Subcutaneous abdominal adipose tissue (tissue), 5 donors: ENCODE results near the gene RCOR1.

Source experiments
- H3K27ac ChIP-seq: one replicate; pipeline ENCODE4 v1.7.0; 2013; ENCODE audit warnings: low read depth, mild to moderate bottlenecking, inconsistent platforms, low read length, moderate library complexity
- H3K27me3 ChIP-seq, 5 donors: one replicate each; pipeline ENCODE4 v1.7.0; 2013; ENCODE audit warnings: low read length in 5 of 5, inconsistent platforms in 1 of 5; ENCODE audit not compliant: control insufficient read depth in 5 of 5, insufficient read depth in 4 of 5
- H3K36me3 ChIP-seq, 5 donors: one replicate each; pipeline ENCODE4 v1.7.0; 2013; ENCODE audit warnings: low read length in 5 of 5; ENCODE audit not compliant: control insufficient read depth in 5 of 5, insufficient read depth in 5 of 5
- H3K4me1 ChIP-seq, 5 donors: one replicate each; pipeline ENCODE4 v1.7.0; 2013; ENCODE audit warnings: low read length in 5 of 5, mild to moderate bottlenecking in 3 of 5, moderate library complexity in 1 of 5; ENCODE audit not compliant: control insufficient read depth in 5 of 5, insufficient read depth in 5 of 5
- H3K4me3 ChIP-seq, 5 donors: one replicate each; pipeline ENCODE4 v1.7.0; 2013; ENCODE audit warnings: low read length in 5 of 5, low read depth in 1 of 5
- H3K9ac ChIP-seq, 5 donors: one replicate each; pipeline ENCODE4 v1.7.0; 2013; ENCODE audit warnings: low read length in 5 of 5, mild to moderate bottlenecking in 4 of 5, moderate library complexity in 3 of 5
- H3K9me3 ChIP-seq, 5 donors: one replicate each; pipeline ENCODE4 v1.7.0; 2013; ENCODE audit warnings: low read length in 5 of 5; ENCODE audit not compliant: control insufficient read depth in 5 of 5
- donor health status: healthy.
- donor health status: healthy.
- donor health status: healthy.
- donor health status: healthy.
- donor health status: healthy.

RCOR1 gene

DNA sequence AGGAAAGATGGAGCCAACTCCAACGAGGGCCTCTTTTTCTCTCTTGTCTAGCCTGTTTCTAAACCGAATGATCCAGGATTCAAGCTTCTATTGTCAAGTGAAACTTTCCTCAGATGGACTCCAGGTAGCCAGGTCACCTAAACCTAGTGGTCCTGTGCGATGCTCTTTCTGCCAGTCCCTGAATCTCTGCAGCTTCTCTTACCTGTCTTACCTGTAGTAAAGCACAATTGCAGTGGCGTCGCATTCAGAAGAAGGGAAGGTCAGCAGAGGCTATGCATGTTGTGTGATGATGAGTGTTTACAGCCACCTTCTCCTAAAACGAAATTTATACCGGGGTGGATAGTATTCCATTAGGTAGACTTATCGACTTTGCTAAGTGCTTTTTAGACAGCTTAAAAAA is 137.4 kb downstream of the RCOR1 start:
- no peak overlapping the region for H3K27ac ChIP-seq
- H3K9me3 ChIP-seq = no peaks in the 10 kb centered on the region
- peaks cover 0 to 12% (median 0%) of the 10 kb centered on the region in 5 donors for H3K4me1 ChIP-seq
- no peak overlapping the region for H3K9ac ChIP-seq
- peaks cover 0 to 65% (median 44%) of the 10 kb centered on the region in 5 donors for H3K36me3 ChIP-seq
- H3K27me3 ChIP-seq = no peaks in the 10 kb centered on the region
- no peak overlapping the region for H3K4me3 ChIP-seq

DNA sequence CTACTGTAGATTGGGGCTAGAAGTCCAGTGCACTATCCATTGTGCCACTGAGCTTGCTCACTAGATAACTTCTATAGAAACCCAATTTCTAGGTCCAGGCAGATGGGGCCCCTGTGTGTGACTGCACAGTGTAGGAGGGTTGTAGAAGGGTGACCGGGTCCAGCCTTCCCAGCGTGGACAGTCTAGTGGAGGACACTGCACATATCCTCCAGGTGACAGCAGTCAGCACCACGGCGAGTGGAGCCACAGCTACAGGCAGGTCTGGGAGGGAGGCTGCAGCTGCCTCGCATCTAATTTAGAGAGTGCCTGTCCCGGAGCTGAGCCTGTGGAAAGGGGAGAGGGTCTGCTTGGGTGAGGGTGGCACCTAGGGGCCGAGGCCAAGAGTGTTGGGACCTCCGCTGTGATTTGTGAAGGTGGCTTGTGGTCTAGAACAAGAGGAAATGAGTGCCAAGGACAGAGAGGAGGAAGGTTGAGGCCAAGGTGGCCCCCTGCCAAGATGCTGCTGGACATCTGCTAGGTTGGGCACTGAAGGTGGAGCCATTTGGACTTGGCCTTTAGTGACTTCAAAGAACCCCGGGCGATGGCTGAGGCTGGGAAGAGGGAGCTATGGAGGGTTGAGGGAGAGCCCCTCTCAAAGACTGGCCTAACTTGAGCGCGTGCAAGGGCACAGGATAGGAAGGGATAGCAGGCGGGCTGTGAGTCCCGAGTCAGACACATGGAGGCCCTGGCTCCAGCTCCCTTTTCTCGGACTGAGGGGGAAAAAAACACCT is 138.8 kb downstream of the RCOR1 start:
- Histone ChIP-seq H3K36me3 (peaks cover 0 to 53% (median 37%) of the 10 kb centered on the region in 5 donors), H3K4me3 (no peak overlapping the region), H3K9ac (no peak overlapping the region), H3K27me3 (no peaks in the 10 kb centered on the region), H3K4me1 (peaks cover 0 to 12% (median 0%) of the 10 kb centered on the region in 5 donors), H3K9me3 (no peaks in the 10 kb centered on the region), H3K27ac (no peak overlapping the region)

DNA sequence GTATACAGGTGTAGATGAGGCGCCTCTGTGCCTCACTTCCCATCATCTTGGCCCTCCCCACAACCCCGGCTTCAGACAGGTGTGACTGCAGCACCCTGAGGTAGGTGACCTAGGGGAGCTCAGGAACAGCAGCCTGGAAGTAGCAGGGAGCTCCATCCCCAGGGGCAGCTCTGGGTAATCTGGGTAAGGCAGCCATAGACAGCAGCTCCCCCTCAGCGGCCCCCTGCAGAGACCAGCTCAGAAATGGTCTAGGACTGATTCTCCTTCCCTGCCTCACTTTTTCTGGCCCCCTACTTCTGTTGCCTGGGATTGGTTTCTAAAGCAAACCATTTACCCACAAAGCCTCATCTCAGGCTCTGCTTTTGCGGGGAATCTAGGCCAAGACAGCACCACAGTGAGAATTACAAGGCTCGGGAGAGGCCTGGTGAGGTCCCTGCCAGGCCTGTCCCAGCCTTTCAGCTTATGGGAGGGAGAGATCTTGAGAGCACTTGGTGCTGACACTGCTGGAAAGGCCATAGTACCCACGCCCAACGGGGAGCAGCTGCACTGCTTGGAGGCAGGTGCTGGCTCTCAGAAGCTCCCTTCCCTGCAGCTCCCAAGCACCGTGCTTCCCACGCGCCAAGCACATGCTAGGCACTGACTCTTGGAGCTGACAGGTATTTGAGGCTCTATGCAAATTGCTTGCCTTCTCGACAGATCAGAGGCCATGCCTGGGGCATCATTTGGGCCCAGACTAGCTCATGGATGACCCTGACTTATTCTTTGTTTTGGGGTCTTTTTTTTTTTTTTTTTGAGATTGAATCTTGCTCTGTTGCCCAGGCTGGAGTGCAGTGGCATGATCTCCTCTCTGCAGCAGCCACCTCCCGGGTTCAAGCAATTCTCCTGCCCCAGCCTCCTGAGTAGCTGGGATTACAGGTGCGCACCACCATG is 139.7 kb downstream of the RCOR1 start:
- H3K36me3 ChIP-seq = peaks cover 0 to 51% (median 35%) of the 10 kb centered on the region in 5 donors
- peaks cover 0 to 6% (median 0%) of the 10 kb centered on the region in 5 donors for H3K4me1 ChIP-seq
- H3K27me3 ChIP-seq = no peaks in the 10 kb centered on the region
- H3K27ac ChIP-seq = no peak overlapping the region
- H3K9me3 ChIP-seq = no peaks in the 10 kb centered on the region
- H3K4me3 ChIP-seq = no peak overlapping the region
- no peak overlapping the region for H3K9ac ChIP-seq

DNA sequence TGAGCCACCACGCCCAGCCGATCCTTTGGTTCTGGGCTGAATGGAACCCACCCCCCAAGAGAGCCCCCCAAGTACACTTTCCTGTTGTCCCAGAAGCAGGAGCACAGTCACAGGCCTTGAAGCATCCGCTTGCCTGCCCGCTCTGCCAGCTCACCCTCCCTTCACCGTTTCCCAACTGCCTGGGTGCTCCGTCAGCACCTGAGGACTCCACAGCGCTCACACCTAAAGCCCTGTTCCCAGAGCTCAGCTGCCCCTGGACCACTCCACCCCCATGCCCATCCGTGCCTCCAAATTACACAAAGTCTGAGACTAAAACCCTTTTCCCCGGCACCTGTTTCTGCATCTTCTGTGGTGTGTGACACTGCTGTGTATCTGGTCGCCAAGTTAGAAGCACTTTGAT is 140.5 kb downstream of the RCOR1 start:
- H3K4me1 ChIP-seq = no peaks in the 10 kb centered on the region
- H3K36me3 ChIP-seq = peaks cover 0 to 51% (median 33%) of the 10 kb centered on the region in 5 donors
- H3K9ac ChIP-seq = no peak overlapping the region
- no peaks in the 10 kb centered on the region for H3K9me3 ChIP-seq
- no peak overlapping the region for H3K4me3 ChIP-seq
- H3K27me3 ChIP-seq = no peaks in the 10 kb centered on the region
- no peak overlapping the region for H3K27ac ChIP-seq

DNA sequence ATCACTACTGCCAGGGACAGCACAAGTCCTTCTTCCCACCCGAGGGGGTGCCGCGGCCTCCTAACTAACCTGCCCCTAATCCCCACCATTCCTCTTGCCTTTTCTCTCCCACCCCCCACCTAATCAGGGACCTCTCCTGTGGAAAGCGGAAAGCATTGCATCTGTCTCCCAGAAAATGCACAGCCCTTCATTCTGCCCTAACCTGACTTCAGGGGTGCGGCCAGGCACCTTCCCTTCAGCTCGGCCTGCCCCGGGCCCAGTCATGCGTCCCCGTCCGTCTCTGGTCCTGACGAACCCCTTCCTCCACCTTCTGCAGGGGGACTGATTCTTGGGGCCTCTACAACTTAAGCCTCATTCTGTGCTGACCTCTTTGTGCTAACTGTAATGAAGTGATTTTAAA is 140.9 kb downstream of the RCOR1 start:
- H3K9ac ChIP-seq = no peak overlapping the region
- H3K4me3 ChIP-seq = no peak overlapping the region
- H3K36me3 ChIP-seq = peaks cover 0 to 51% (median 34%) of the 10 kb centered on the region in 5 donors
- H3K27ac ChIP-seq = no peak overlapping the region
- no peaks in the 10 kb centered on the region for H3K9me3 ChIP-seq
- H3K4me1 ChIP-seq = no peaks in the 10 kb centered on the region
- H3K27me3 ChIP-seq = no peaks in the 10 kb centered on the region

DNA sequence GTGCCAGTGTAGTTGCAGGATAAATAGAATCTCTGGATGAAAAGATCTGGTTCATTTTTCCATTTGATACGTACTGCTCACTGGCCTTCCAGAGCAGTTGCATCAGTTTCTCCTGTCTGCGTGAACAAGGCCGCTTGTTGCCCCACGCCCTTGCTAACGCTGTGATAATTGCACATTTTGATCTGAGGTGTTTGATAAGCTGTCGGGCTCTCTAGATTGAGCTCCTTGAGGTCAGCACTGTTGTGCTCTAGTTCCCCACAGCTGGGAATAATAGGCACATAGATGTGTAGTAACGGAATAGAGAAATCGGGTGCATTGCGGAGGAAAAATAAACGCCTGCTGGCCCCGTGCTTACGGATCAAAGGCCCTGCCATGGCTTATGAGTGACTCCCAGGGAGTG is 142.0 kb downstream of the RCOR1 start:
- H3K27ac ChIP-seq = no peak overlapping the region
- H3K9ac ChIP-seq = no peak overlapping the region
- no peak overlapping the region for H3K4me3 ChIP-seq
- peaks cover 0 to 49% (median 29%) of the 10 kb centered on the region in 5 donors for H3K36me3 ChIP-seq
- H3K27me3 ChIP-seq = no peaks in the 10 kb centered on the region
- no peaks in the 10 kb centered on the region for H3K9me3 ChIP-seq
- no peaks in the 10 kb centered on the region for H3K4me1 ChIP-seq

DNA sequence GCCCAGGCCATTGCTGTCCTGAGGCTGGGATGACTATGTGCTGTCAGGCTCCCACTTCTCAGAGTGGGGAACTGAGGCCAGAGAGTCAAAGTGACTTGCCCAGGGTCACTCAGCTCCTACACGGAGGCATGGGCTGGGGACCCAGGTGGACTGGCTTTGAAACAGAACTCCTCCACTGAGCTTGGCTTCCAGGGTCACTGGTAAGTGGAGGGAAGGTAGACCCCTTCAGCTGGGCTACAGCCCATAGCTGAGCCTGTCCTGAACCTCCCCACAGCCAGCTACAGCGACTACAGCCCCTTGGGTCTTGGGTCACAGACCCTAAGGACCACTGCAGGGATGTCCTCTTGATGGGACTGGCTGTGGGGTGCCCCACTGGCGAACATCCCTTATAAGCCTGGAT is 144.5 kb downstream of the RCOR1 start:
- Histone ChIP-seq H3K9ac (no peak overlapping the region), H3K9me3 (peaks cover 0 to 12% (median 3%) of the 10 kb centered on the region in 5 donors), H3K4me3 (no peak overlapping the region), H3K36me3 (peaks cover 0 to 35% (median 22%) of the 10 kb centered on the region in 5 donors), H3K27me3 (no peaks in the 10 kb centered on the region), H3K27ac (no peak overlapping the region), H3K4me1 (no peaks in the 10 kb centered on the region)

DNA sequence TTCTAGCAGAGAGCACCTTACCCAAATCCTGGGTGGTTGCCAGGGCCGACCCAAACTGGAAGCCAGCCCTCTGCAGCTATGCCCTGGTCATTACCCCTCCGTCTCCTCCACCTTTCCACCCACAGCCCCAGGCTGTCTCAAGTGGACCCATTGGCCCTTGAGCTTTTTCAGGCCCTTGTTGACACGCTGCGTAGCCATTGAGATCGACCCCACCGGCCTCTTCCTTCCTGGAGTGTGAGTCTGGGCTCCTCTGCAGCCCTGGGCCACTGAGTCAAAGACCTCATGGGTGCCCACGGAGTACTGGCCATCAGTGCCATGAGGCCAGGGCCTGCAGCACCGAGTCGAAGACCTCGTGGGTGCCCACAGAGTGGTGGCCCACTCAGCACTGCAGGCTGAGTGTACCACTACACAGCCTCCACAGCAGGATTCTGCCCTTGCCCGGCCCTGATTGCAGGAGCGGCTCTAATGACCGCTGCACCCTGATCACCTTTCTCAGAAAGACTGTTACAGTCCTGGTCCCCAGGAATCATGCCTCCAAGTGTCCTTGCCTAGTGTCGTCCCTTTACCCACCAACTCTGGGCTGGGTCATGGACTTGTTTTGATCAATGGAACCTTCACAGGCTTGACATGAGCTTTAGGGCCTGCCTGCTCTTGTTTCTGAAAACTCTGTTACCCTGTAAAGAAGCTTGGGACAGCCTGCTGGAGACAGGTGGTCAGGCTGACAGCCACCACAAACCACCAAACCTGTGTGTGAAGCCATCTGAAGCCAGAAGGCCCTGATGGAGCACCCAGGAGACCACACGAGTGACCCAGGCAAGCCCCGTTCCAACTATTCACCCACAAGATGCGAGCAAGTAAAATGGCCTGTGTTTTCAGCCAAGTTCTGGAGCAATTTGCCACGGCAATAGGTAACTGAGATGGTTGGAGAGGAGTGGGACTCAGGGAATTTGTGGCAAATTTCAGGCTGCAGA is 145.2 kb downstream of the RCOR1 start:
- H3K9ac ChIP-seq = no peak overlapping the region
- no peaks in the 10 kb centered on the region for H3K4me1 ChIP-seq
- H3K27me3 ChIP-seq = no peaks in the 10 kb centered on the region
- no peak overlapping the region for H3K4me3 ChIP-seq
- peaks cover 0 to 32% (median 18%) of the 10 kb centered on the region in 5 donors for H3K36me3 ChIP-seq
- H3K27ac ChIP-seq = no peak overlapping the region
- H3K9me3 ChIP-seq = peaks cover 0 to 16% (median 6%) of the 10 kb centered on the region in 5 donors

DNA sequence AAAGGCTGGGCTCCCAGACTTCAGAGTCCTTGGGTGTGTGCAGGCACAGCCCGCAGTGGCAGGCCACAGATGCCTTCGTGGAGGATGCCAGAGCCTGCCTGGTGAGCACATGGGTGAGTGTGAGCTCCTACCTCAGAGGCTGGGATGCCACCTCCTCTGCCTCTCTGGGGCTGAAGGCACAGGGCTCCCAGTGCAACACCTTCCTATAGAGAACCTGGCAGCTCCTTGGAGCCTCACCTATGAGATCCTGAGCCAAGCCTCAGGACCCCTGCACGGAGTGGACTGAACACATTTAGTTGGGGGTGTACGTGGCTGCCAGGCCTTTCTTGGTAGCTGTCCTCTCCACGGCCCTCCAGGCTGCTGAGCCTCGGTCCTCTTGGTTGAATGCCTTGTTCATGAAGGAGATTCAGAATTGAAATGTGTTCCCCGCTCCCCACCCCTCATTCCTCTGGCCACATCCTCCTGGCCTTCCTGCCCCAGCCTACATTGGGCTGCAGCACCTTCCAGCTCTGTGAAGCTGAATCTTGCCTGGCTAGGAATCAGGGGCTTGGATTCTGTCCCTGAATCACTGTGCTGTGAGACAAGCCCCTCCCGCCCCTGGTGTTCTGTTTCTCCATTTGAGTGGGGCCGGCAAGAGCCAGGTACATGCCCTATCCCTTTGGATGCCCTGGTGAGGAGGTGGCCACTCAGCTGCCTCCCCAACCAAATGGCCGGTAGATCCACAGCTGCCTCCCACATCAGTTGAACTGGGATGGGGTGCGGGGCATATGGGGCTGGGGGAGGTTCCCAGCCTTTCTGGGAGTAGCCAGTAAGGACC is 146.1 kb downstream of the RCOR1 start:
- Histone ChIP-seq H3K27ac (no peak overlapping the region), H3K9me3 (peaks cover 0 to 16% (median 6%) of the 10 kb centered on the region in 5 donors), H3K27me3 (no peaks in the 10 kb centered on the region), H3K4me1 (no peaks in the 10 kb centered on the region), H3K4me3 (no peak overlapping the region), H3K36me3 (peaks cover 0 to 24% (median 15%) of the 10 kb centered on the region in 5 donors), H3K9ac (no peak overlapping the region)
